DND-41 (cell line): ENCODE results near the gene SMCO2.

Source experiments
- CTCF ChIP-seq: IDR thresholded peaks from 2 replicates; pipeline ENCODE4 v1.5.1; 2012; ENCODE audit warnings: borderline replicate concordance, low read length, moderate library complexity, mild to moderate bottlenecking; ENCODE audit not compliant: poor library complexity, severe bottlenecking; ENCODE audit errors: extremely low read depth
- EZH2 ChIP-seq: IDR thresholded peaks from 3 replicates; pipeline ENCODE4 v1.6.1; 2012; ENCODE audit warnings: borderline replicate concordance, low read depth, mild to moderate bottlenecking, moderate library complexity, low read length, inconsistent platforms; ENCODE audit not compliant: severe bottlenecking

GRCh38 chr12:27550653-27550975 is 104.1 kb downstream of the SMCO2 start:
- TF ChIP-seq CTCF: no peak
- no peak for TF ChIP-seq EZH2
